ENCODE data around the gene TOP3A.
A peak's percentile ranks its signal among the peaks of the same experiment; 100 is the strongest.

Gene TOP3A

DNA sequence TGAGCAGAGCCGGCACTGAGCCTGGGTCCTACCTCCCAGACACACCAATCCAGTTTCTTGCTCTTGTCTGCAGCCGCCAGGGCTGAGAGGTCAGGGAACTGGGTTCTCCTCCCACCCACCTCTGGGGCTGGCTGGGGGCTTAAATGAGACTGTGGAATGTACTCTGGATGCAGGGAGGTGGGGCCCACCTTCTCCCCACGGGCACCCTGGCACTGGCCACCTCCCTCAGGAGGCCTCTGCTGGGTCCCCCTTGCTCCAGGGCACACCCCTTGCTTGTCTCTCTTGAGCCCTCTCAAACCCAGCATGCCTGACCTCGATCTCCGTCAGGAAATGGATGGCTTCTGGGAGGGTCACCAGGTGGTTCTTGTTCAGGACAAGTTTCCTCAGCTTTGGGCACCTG lies 62.6 kb downstream of the TOP3A start:
- FAIRE-seq, result no peak

DNA sequence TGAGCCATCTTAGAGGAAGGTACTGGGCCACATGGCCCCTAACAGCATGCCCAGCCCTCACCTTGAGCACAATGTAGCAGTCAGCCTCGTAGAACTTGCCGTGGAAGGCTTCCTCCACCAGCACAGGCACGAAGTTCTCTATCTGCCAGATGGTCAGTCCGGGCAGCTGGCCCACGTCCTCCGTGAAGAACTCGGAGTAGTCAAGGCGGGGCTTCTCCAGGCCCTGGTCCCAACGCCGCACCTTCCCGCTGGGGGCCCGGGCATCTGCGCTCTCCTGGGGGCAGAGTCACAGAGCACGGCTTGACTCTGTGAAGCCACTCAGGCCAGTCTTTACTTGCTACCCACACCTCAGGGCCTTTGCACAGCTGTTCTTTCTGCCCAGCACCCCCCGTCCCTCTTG lies 63.6 kb downstream of the TOP3A start:
- FAIRE-seq (no peak), DNase-seq (ENCODE audit: insufficient read length, low spot score) (no peak)
- TF ChIP-seq, protein P1, sequence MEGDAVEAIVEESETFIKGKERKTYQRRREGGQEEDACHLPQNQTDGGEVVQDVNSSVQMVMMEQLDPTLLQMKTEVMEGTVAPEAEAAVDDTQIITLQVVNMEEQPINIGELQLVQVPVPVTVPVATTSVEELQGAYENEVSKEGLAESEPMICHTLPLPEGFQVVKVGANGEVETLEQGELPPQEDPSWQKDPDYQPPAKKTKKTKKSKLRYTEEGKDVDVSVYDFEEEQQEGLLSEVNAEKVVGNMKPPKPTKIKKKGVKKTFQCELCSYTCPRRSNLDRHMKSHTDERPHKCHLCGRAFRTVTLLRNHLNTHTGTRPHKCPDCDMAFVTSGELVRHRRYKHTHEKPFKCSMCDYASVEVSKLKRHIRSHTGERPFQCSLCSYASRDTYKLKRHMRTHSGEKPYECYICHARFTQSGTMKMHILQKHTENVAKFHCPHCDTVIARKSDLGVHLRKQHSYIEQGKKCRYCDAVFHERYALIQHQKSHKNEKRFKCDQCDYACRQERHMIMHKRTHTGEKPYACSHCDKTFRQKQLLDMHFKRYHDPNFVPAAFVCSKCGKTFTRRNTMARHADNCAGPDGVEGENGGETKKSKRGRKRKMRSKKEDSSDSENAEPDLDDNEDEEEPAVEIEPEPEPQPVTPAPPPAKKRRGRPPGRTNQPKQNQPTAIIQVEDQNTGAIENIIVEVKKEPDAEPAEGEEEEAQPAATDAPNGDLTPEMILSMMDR (IDR thresholded peaks at IDR 0.05; ENCODE audit: insufficient read depth, missing control alignments), result no peak

More for the DNA sequence above, 62.6 kb downstream of the TOP3A start:
- TF ChIP-seq, protein P1 (IDR thresholded peaks at IDR 0.05; ENCODE audit: insufficient read depth, missing control alignments), result no peak
- DNase-seq (ENCODE audit: insufficient read length, low spot score), result no peak

DNA sequence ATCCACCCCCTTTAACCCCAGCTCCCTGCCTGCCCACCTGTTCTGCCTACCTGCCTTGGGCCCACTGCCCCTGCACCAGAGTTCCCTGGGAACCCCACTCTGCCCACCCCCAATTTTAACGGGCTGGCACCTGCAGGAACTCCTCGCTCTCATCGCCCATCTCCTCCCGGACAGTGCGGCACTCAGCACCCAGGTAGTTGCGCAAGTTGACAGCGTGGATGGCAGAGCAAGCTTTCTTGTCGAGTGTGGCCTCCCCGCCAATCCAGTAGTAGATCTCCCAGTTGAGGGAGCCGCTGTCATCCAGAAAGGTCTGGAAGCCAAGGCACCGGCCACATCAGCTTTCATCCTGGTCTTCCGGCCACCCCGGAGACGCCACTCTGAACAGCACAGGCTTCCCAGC lies 64.1 kb downstream of the TOP3A start:
- DNase-seq (ENCODE audit: insufficient read length, low spot score) (no peak), FAIRE-seq (no peak)
- TF ChIP-seq, protein P1 (IDR thresholded peaks at IDR 0.05; ENCODE audit: insufficient read depth, missing control alignments), result no peak

DNA sequence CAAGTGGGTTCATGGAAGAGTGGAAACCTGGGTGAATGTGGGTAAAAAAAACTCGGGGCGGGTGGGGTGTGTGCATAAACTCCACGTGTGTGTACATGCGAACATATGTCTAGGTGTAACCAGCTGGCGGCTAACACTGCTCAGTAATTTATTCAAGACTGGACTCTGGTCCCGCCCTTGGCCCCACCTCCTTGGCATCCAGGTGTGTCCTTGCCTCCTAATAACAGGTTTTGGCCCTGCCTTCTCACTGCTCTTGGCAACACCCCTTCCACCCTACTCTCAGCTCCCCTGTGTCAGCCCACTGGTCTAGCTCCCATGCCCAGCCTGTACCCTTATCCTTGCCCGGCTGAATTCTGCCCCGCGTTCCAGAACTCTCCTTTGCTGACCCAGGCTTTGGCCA lies 64.5 kb downstream of the TOP3A start:
- DNase-seq (ENCODE audit: insufficient read length, low spot score) (no peak), FAIRE-seq (no peak)
- TF ChIP-seq, protein P1 (IDR thresholded peaks at IDR 0.05; ENCODE audit: insufficient read depth, missing control alignments), result no peak

DNA sequence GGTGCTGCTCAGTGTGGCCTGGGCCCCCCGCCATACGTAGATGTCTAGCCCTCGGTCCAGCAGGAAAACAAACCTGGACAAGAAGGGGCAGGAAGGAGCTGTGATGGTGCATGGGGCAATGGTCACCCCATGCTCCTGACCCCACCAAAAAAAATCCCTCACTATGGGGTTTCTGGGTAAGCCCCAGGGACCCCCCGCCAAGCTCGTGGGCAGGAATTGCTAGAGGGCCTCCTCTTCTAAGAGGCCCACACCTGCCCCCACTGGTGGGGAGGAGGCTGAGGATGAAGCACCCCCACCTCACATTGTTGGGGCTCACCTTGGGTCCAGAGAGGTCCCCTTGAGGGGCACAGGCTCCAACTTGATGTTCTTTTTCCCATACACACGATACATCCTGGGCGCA lies 66.0 kb downstream of the TOP3A start:
- TF ChIP-seq, protein P1 (IDR thresholded peaks at IDR 0.05; ENCODE audit: insufficient read depth, missing control alignments), result no peak
- no peak for FAIRE-seq
- DNase-seq (ENCODE audit: insufficient read length, low spot score), result no peak

DNA sequence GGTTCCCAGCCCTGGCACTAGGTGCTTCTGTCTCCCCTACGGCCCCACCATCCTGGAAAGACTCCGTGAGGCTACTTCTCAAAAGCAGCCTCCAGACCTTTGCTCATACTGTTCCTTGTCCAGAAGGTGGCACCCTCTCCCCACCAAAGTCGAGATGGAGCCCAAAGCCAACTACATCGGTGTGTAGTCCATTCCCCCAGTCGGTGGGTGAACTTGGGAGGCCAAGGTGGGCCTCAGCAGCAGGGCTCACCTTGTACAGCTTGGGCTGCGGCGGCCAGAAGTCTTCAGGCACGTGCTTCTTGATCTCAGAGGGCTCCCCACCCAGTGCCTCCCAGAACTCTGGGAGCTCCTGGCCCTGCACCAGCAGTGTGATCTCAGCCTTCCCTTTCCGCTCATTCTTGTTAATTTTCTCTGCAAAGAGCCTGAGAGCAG lies 66.5 kb downstream of the TOP3A start:
- TF ChIP-seq, protein P1 (IDR thresholded peaks at IDR 0.05; ENCODE audit: insufficient read depth, missing control alignments), result peak; percentile 59
- DNase-seq (ENCODE audit: insufficient read length, low spot score) (peak; percentile 98), FAIRE-seq (no peak)

DNA sequence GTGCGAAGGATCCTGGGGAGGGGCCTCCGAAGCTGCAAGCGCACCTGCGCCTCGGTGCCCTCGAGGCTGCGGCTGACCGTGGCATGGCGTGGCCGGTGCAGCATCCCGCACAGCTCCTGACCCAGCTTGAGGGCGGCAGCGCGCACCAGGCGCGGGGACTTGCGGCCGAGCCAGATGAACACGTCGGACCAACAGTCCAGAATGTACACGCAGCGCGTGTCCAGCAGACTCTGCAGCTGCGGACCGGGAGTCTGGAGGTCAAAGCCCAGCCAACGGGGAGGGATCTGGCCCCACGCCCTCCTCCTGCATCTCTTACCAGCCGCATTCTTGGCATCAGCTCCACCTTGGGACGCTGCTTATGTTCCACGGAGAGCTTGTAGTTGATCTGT lies 67.2 kb downstream of the TOP3A start:
- DNase-seq (ENCODE audit: insufficient read length, low spot score) (no peak), FAIRE-seq (no peak)
- TF ChIP-seq, protein P1 (IDR thresholded peaks at IDR 0.05; ENCODE audit: insufficient read depth, missing control alignments), result no peak
